Large intestine (tissue), 3 donors: ENCODE results near the gene TLX3. TPM values are rescaled to one million over a fixed set of nuclear protein-coding genes. Genes with fewer than 3 reads are reported as not detected.

Source experiments
- DNase-seq, 2 donors: peaks; one replicate each; pipeline versions ENCODE4 v3.0.0 to v3.0.0-alpha.2; 2013
- H3K27ac ChIP-seq: one replicate; pipeline ENCODE4 v1.5.1; 2013; ENCODE audit warnings: low read length
- H3K27me3 ChIP-seq: 2 replicates; pipeline ENCODE4 v1.6.1; 2013; ENCODE audit warnings: low read length; ENCODE audit not compliant: control insufficient read depth, insufficient read depth
- H3K36me3 ChIP-seq: 2 replicates; pipeline ENCODE4 v1.6.1; 2013; ENCODE audit warnings: low read length; ENCODE audit not compliant: control insufficient read depth, insufficient read depth
- H3K4me1 ChIP-seq: one replicate; pipeline ENCODE4 v1.6.1; 2013; ENCODE audit warnings: low read length; ENCODE audit not compliant: control insufficient read depth, insufficient read depth
- H3K4me3 ChIP-seq: one replicate; pipeline ENCODE4 v1.5.1; 2013; ENCODE audit warnings: low read length
- H3K9me3 ChIP-seq: one replicate; pipeline ENCODE4 v1.6.1; 2013; ENCODE audit warnings: mild to moderate bottlenecking, low read depth, low read length, moderate library complexity; ENCODE audit not compliant: control insufficient read depth
- WGBS: methylation state at CpG from one replicate; pipeline ENCODE4 v1.1.5; 2013; ENCODE audit warnings: low lambda C conversion rate; ENCODE audit not compliant: insufficient coverage; 5-methylcytosine and 5-hydroxymethylcytosine counted together
- polyA plus RNA-seq: library from polyadenylated mRNA; unstranded; fragments of 120-200 nt; gene quantifications from one replicate; pipeline ENCODE4 v1.2.1, GENCODE V29; 2013

The TLX3 gene
- polyA plus RNA-seq, 1 donor, result not detected

GRCh38 chr5:171312129-171312974, 3.3 kb downstream of the TLX3 start:
- peaks cover 14% of the 10 kb centered on the region for H3K4me1 ChIP-seq
- H3K27me3 ChIP-seq, result peaks cover 99% of the 10 kb centered on the region
- H3K4me3 ChIP-seq, result no peak overlapping the region
- H3K27ac ChIP-seq, result no peak overlapping the region
- H3K36me3 ChIP-seq, result no peaks in the 10 kb centered on the region
- DNase-seq, result peak in 1 of 2 donors; percentile 32
- H3K9me3 ChIP-seq, result peaks cover 30% of the 10 kb centered on the region
- 0% methylated on average over 3 of the region's 74 CpGs for whole genome bisulfite sequencing

- no peak for DNase-seq
- H3K4me1 ChIP-seq, result peaks cover 14% of the 10 kb centered on the region
- H3K27ac ChIP-seq, result no peak overlapping the region
- 0% methylated on average over 2 of the region's 37 CpGs for WGBS
- H3K27me3 ChIP-seq, result peaks cover 99% of the 10 kb centered on the region
- H3K9me3 ChIP-seq, result peaks cover 27% of the 10 kb centered on the region
- H3K4me3 ChIP-seq, result no peak overlapping the region
- no peaks in the 10 kb centered on the region for H3K36me3 ChIP-seq
Measured at GRCh38 chr5:171313481-171314206, 4.6 kb downstream of the TLX3 start.

GRCh38 chr5:171314728-171315385, 5.8 kb downstream of the TLX3 start:
- no peak overlapping the region for H3K27ac ChIP-seq
- peaks cover 99% of the 10 kb centered on the region for H3K27me3 ChIP-seq
- no peak for DNase-seq
- no peak overlapping the region for H3K4me3 ChIP-seq
- no CpG with 5 or more reads among the region's 53 CpGs for WGBS
- peaks cover 14% of the 10 kb centered on the region for H3K4me1 ChIP-seq
- no peaks in the 10 kb centered on the region for H3K36me3 ChIP-seq
- H3K9me3 ChIP-seq, result peaks cover 23% of the 10 kb centered on the region

GRCh38 chr5:171315386-171315891, 6.4 kb downstream of the TLX3 start:
- Histone ChIP-seq H3K27me3 (peaks cover 99% of the 10 kb centered on the region), H3K4me1 (peaks cover 14% of the 10 kb centered on the region)
- DNase-seq, result no peak

GRCh38 chr5:171315925-171316257, 6.8 kb downstream of the TLX3 start:
- Histone ChIP-seq H3K4me3 (no peak overlapping the region), H3K27me3 (peaks cover 99% of the 10 kb centered on the region), H3K36me3 (no peaks in the 10 kb centered on the region), H3K4me1 (peaks cover 12% of the 10 kb centered on the region), H3K9me3 (peaks cover 21% of the 10 kb centered on the region), H3K27ac (no peak overlapping the region)
- no peak for DNase-seq
- 10% methylated on average over 2 of the region's 20 CpGs for WGBS

More at GRCh38 chr5:171315386-171315891, 6.4 kb downstream of the TLX3 start:
- no peaks in the 10 kb centered on the region for H3K36me3 ChIP-seq
- no peak overlapping the region for H3K4me3 ChIP-seq
- WGBS, result no CpG with 5 or more reads among the region's 36 CpGs
- peaks cover 21% of the 10 kb centered on the region for H3K9me3 ChIP-seq
- H3K27ac ChIP-seq, result no peak overlapping the region

- Histone ChIP-seq H3K27me3 (peaks cover 99% of the 10 kb centered on the region), H3K4me3 (no peak overlapping the region), H3K9me3 (peaks cover 21% of the 10 kb centered on the region), H3K4me1 (peaks cover 10% of the 10 kb centered on the region), H3K36me3 (no peaks in the 10 kb centered on the region), H3K27ac (no peak overlapping the region)
- no CpG with 5 or more reads among the region's 66 CpGs for WGBS
- DNase-seq, result no peak
Measured at GRCh38 chr5:171316258-171317121, 7.4 kb downstream of the TLX3 start.

GRCh38 chr5:171317230-171317629, 8.2 kb downstream of the TLX3 start:
- Histone ChIP-seq H3K9me3 (peaks cover 19% of the 10 kb centered on the region), H3K36me3 (no peaks in the 10 kb centered on the region), H3K4me1 (peaks cover 6% of the 10 kb centered on the region), H3K4me3 (no peak overlapping the region), H3K27me3 (peaks cover 99% of the 10 kb centered on the region), H3K27ac (no peak overlapping the region)
- DNase-seq, result no peak
- WGBS, result no CpG with 5 or more reads among the region's 11 CpGs

GRCh38 chr5:171318026-171318425, 9.0 kb downstream of the TLX3 start:
- no CpG with 5 or more reads among the region's 9 CpGs for whole genome bisulfite sequencing
- Histone ChIP-seq H3K9me3 (peaks cover 15% of the 10 kb centered on the region), H3K27me3 (peaks cover 92% of the 10 kb centered on the region), H3K4me1 (peaks cover 6% of the 10 kb centered on the region), H3K4me3 (no peak overlapping the region), H3K36me3 (no peaks in the 10 kb centered on the region), H3K27ac (no peak overlapping the region)
- no peak for DNase-seq

GRCh38 chr5:171321447-171321846, 12.4 kb downstream of the TLX3 start:
- Histone ChIP-seq H3K4me3 (no peak overlapping the region), H3K27me3 (peaks cover 86% of the 10 kb centered on the region), H3K36me3 (no peaks in the 10 kb centered on the region), H3K27ac (no peak overlapping the region), H3K9me3 (peaks cover 2% of the 10 kb centered on the region), H3K4me1 (peaks cover 2% of the 10 kb centered on the region)
- WGBS, result 43% methylated on average over 1 of the region's 7 CpGs
- DNase-seq, result no peak
